ENCODE data around the gene LIMK1. TPM values are rescaled to one million over a fixed set of nuclear protein-coding genes. Genes with fewer than 3 reads are reported as not detected.
A peak's percentile ranks its signal among the peaks of the same experiment; 100 is the strongest.

The LIMK1 gene
- total RNA-seq (50.1 and 54.4 TPM in 2 replicates), polyA plus RNA-seq (14.4 and 15.6 TPM in 2 replicates)

DNA sequence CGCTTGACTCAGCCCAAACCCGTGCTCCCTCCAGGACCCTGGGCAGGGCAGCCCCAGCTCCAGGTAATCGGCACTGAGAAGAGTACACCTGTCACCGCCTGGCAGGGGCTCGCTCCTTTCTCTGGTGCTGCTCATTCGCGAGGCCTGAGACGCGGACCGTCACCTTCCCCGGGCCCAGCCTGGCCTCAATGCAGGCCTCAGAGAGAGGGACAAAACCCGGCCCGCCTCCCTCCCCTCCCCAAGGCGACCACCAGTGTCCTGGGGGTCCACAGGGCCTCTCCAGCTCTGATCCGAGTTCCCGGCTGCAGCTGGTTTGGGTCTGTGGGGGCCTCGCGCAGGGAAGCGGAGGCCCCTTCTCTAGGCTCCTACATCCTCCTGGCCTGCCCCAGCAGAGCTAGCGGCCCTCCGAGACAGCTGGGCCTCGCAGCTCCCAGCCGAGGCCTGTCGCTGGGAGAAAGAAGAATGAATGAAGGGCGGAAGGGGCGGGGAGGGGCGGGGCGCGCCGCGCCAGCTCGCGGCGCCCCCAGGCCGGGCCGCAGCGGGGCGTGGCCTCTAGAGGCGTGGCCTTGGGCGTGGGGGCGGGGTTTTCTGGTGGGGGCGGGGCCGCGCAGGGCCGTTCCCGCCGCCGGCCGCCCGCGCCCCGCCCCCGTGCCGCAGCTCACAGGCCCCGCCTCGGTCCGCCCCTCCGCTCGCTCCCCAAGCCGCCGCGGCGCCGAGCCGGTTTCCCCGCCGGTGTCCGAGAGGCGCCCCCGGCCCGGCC, at the start of gene LIMK1:
Gene LIMK1 (plus strand): TSS at position 688 of the 760 bp plus-strand sequence. CDS start 187 bp downstream, outside the sequence.
- peaks cover 16% of the 10 kb centered on the region for H3K4me1 ChIP-seq (ENCODE audit: low read depth)
- peaks cover 3% of the 10 kb centered on the region for H3K36me3 ChIP-seq
- H3K27ac ChIP-seq = peak within 1 kb of the TSS; percentile 80
- H3K9me3 ChIP-seq (ENCODE audit: low read depth) = no peaks in the 10 kb centered on the region
- DNase-seq (ENCODE audit: low read depth in 1 of 2, low spot score in 1 of 2) = peak; percentile 87 to 93
- no peaks in the 10 kb centered on the region for H3K27me3 ChIP-seq
- TF ChIP-seq, protein P1, sequence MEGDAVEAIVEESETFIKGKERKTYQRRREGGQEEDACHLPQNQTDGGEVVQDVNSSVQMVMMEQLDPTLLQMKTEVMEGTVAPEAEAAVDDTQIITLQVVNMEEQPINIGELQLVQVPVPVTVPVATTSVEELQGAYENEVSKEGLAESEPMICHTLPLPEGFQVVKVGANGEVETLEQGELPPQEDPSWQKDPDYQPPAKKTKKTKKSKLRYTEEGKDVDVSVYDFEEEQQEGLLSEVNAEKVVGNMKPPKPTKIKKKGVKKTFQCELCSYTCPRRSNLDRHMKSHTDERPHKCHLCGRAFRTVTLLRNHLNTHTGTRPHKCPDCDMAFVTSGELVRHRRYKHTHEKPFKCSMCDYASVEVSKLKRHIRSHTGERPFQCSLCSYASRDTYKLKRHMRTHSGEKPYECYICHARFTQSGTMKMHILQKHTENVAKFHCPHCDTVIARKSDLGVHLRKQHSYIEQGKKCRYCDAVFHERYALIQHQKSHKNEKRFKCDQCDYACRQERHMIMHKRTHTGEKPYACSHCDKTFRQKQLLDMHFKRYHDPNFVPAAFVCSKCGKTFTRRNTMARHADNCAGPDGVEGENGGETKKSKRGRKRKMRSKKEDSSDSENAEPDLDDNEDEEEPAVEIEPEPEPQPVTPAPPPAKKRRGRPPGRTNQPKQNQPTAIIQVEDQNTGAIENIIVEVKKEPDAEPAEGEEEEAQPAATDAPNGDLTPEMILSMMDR (IDR thresholded peaks at IDR 0.05; ENCODE audit: low read depth, low read length) = no peak
- peak within 1 kb of the TSS; percentile 60 for H3K4me3 ChIP-seq

DNA sequence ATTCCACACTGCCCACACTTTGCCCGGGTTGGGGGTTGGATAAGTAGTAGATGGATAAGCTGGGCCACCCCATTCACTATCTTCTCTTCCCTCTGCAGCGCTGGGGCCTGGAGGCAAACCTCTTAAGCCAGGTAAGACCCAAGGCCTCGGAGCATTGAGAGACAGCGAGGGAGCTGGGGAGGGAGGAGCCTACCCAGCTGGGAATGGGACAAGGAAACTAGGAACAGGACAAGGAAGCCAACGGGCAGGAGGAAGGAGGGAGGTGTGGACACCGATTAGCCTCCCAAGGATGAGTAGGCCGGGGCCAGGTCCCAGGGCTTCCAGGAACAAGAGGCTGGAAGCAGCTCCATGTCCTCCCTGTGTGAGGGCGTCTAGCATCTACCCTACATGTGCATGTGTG, 46.0 kb upstream of the LIMK1 start:
- H3K27ac ChIP-seq = no peak overlapping the region
- H3K4me3 ChIP-seq = no peak overlapping the region
- no peak for DNase-seq (ENCODE audit: low read depth in 1 of 2, low spot score in 1 of 2)
- H3K36me3 ChIP-seq = no peaks in the 10 kb centered on the region
- TF ChIP-seq, protein P1 (IDR thresholded peaks at IDR 0.05; ENCODE audit: low read depth, low read length) = no peak
- no peaks in the 10 kb centered on the region for H3K9me3 ChIP-seq (ENCODE audit: low read depth)
- H3K4me1 ChIP-seq (ENCODE audit: low read depth) = no peaks in the 10 kb centered on the region
- H3K27me3 ChIP-seq = no peaks in the 10 kb centered on the region

DNA sequence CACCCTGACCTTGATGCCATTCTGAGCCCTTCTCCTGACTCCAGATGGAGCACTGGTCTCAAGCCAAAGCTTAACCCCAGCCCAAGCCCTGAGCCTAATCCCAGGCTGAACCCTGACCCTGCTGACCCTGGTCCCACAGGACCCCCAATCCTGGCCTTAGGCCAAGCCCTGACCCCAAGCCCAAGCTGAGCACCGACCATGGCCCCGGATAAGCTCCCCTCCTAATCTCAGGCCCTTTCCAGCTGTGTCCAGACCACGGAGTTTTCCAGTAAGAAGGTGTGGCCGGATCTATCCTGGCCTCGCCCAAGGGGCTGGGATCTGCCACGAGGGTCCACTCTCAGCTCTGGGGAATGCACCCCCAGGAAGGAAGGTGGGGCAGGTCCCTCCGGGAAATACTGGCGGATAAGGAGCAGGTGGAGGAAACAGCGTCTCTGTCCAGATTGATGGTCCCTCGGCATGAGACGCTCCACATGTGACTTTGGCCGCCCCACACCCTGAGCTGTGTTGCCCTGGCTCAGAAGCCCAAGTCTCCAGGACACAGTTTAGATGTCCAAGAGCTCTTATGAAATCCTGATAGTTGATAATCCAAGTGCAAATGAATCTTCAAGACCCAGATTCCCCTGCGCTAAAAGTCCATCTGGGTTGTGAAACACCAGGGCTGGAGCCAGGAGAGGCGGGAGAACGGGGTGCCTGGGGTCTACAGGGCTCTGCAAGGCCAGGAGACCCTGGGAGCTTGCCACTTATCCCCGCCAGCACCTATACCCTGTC, 45.2 kb upstream of the LIMK1 start:
- DNase-seq (ENCODE audit: low read depth in 1 of 2, low spot score in 1 of 2) = no peak
- Histone ChIP-seq H3K27ac (no peak overlapping the region), H3K36me3 (no peaks in the 10 kb centered on the region), H3K4me1 (ENCODE audit: low read depth) (no peaks in the 10 kb centered on the region), H3K27me3 (no peaks in the 10 kb centered on the region), H3K9me3 (ENCODE audit: low read depth) (no peaks in the 10 kb centered on the region), H3K4me3 (no peak overlapping the region)
- TF ChIP-seq, protein P1 (IDR thresholded peaks at IDR 0.05; ENCODE audit: low read depth, low read length) = no peak

DNA sequence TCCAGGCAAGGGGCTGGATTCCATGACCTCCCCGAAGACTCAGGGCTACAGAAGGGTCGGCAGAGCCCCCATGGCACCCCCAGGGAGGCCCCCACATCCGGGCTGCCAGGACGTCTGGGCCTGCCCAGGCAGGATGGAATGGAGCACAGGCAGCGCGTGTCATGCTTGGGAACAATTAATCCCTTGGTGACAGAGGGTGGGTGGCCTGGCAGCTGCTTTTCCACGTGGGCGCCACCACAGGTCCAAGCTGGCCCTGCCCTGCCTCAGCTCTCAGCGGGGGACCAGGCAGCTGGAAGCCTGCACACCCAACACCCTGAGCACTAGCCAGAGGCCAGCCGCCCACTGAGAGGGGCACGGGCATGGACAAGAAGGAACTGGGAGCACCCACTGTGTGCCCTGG, 44.3 kb upstream of the LIMK1 start:
- Histone ChIP-seq H3K4me3 (no peak overlapping the region), H3K4me1 (ENCODE audit: low read depth) (no peaks in the 10 kb centered on the region), H3K9me3 (ENCODE audit: low read depth) (no peaks in the 10 kb centered on the region), H3K36me3 (no peaks in the 10 kb centered on the region), H3K27ac (no peak overlapping the region), H3K27me3 (no peaks in the 10 kb centered on the region)
- TF ChIP-seq, protein P1 (IDR thresholded peaks at IDR 0.05; ENCODE audit: low read depth, low read length) = no peak
- DNase-seq (ENCODE audit: low read depth in 1 of 2, low spot score in 1 of 2) = no peak

DNA sequence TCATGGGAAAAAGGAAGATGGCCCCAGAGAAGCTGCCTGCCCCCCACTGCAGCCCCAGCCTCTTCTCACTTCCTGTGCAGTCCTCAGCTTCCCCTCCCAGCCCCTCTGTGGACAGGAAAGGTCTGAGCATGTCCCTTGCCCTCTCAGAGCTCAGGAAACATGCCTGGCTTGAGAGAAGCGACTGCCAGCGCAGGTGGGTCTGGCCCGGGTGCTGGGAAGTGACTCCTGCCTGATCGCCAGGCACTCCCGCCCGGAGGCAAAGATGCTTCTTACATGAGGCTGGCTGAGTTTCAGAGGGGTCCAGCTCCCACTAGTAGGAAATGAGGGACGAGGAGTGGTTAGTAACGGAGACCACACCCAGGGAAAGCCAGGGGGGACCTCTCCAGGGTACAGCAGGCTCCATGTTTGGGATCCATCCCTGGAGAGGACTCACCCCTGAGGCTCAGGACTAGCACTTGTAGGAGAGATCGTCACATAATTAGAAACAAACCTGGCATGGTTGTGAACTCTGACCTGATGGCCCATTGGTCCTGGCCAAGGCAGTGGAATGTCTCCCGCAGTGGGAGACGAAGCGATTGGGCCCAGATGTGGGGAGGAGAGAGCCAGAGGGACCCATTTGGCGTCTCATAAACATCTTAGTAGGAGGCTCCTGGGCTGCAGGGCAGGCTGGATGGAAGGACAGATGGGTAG, 43.4 kb upstream of the LIMK1 start:
- Histone ChIP-seq H3K9me3 (ENCODE audit: low read depth) (no peaks in the 10 kb centered on the region), H3K36me3 (no peaks in the 10 kb centered on the region), H3K4me1 (ENCODE audit: low read depth) (peaks cover 3% of the 10 kb centered on the region), H3K27me3 (no peaks in the 10 kb centered on the region), H3K4me3 (no peak overlapping the region), H3K27ac (no peak overlapping the region)
- DNase-seq (ENCODE audit: low read depth in 1 of 2, low spot score in 1 of 2) = no peak
- TF ChIP-seq, protein P1 (IDR thresholded peaks at IDR 0.05; ENCODE audit: low read depth, low read length) = no peak
